ENCODE measurements around the gene ATXN2L. TPM values are rescaled to one million over a fixed set of nuclear protein-coding genes. Genes with fewer than 3 reads are reported as not detected.
A peak's percentile ranks its signal among the peaks of the same experiment; 100 is the strongest.

ATXN2L gene
- total and polyA plus RNA-seq, 2 of the 13 experiments (the other 11 are each of a cell fraction or from before 2014, with no cell fraction given), result 40.8 to 55.1 TPM

- TF ChIP-seq, protein P1, sequence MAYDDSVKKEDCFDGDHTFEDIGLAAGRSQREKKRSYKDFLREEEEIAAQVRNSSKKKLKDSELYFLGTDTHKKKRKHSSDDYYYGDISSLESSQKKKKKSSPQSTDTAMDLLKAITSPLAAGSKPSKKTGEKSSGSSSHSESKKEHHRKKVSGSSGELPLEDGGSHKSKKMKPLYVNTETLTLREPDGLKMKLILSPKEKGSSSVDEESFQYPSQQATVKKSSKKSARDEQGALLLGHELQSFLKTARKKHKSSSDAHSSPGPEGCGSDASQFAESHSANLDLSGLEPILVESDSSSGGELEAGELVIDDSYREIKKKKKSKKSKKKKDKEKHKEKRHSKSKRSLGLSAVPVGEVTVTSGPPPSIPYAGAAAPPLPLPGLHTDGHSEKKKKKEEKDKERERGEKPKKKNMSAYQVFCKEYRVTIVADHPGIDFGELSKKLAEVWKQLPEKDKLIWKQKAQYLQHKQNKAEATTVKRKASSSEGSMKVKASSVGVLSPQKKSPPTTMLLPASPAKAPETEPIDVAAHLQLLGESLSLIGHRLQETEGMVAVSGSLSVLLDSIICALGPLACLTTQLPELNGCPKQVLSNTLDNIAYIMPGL (CRISPR knock-in tag; IDR thresholded peaks at IDR 0.05; ENCODE audit: borderline replicate concordance in 1 of 2, low read depth in 1 of 2), result 0 out of 4 replicates have a peak, but pooled peaks of 1 of the 2 experiments have one; percentile 18
- no peak for TF ChIP-seq RCOR2 (CRISPR knock-in tag; IDR thresholded peaks at IDR 0.05)
- TF ChIP-seq ZNF17 (CRISPR knock-in tag; IDR thresholded peaks at IDR 0.05), result no peak
- no peak for TF ChIP-seq PPARG (CRISPR knock-in tag; conservative IDR thresholded peaks at IDR 0.05)
- TF ChIP-seq SMAD3 (CRISPR knock-in tag; IDR thresholded peaks at IDR 0.05), result no peak
- TF ChIP-seq ZMYM3 (CRISPR knock-in tag; IDR thresholded peaks at IDR 0.05), result peak; percentile 49; the same call in 1 of the 2 replicates
- TF ChIP-seq, protein P2, sequence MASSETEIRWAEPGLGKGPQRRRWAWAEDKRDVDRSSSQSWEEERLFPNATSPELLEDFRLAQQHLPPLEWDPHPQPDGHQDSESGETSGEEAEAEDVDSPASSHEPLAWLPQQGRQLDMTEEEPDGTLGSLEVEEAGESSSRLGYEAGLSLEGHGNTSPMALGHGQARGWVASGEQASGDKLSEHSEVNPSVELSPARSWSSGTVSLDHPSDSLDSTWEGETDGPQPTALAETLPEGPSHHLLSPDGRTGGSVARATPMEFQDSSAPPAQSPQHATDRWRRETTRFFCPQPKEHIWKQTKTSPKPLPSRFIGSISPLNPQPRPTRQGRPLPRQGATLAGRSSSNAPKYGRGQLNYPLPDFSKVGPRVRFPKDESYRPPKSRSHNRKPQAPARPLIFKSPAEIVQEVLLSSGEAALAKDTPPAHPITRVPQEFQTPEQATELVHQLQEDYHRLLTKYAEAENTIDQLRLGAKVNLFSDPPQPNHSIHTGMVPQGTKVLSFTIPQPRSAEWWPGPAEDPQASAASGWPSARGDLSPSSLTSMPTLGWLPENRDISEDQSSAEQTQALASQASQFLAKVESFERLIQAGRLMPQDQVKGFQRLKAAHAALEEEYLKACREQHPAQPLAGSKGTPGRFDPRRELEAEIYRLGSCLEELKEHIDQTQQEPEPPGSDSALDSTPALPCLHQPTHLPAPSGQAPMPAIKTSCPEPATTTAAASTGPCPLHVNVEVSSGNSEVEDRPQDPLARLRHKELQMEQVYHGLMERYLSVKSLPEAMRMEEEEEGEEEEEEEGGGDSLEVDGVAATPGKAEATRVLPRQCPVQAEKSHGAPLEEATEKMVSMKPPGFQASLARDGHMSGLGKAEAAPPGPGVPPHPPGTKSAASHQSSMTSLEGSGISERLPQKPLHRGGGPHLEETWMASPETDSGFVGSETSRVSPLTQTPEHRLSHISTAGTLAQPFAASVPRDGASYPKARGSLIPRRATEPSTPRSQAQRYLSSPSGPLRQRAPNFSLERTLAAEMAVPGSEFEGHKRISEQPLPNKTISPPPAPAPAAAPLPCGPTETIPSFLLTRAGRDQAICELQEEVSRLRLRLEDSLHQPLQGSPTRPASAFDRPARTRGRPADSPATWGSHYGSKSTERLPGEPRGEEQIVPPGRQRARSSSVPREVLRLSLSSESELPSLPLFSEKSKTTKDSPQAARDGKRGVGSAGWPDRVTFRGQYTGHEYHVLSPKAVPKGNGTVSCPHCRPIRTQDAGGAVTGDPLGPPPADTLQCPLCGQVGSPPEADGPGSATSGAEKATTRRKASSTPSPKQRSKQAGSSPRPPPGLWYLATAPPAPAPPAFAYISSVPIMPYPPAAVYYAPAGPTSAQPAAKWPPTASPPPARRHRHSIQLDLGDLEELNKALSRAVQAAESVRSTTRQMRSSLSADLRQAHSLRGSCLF (CRISPR knock-in tag; IDR thresholded peaks at IDR 0.05; ENCODE audit: borderline replicate concordance), result no peak
- TF ChIP-seq NCOA5 (CRISPR knock-in tag; IDR thresholded peaks at IDR 0.05), result no peak
- TF ChIP-seq ZFP36 (IDR thresholded peaks at IDR 0.05; ENCODE audit: borderline replicate concordance, low read depth, low read length, partially characterized antibody), result no peak
- TF ChIP-seq, protein P3, sequence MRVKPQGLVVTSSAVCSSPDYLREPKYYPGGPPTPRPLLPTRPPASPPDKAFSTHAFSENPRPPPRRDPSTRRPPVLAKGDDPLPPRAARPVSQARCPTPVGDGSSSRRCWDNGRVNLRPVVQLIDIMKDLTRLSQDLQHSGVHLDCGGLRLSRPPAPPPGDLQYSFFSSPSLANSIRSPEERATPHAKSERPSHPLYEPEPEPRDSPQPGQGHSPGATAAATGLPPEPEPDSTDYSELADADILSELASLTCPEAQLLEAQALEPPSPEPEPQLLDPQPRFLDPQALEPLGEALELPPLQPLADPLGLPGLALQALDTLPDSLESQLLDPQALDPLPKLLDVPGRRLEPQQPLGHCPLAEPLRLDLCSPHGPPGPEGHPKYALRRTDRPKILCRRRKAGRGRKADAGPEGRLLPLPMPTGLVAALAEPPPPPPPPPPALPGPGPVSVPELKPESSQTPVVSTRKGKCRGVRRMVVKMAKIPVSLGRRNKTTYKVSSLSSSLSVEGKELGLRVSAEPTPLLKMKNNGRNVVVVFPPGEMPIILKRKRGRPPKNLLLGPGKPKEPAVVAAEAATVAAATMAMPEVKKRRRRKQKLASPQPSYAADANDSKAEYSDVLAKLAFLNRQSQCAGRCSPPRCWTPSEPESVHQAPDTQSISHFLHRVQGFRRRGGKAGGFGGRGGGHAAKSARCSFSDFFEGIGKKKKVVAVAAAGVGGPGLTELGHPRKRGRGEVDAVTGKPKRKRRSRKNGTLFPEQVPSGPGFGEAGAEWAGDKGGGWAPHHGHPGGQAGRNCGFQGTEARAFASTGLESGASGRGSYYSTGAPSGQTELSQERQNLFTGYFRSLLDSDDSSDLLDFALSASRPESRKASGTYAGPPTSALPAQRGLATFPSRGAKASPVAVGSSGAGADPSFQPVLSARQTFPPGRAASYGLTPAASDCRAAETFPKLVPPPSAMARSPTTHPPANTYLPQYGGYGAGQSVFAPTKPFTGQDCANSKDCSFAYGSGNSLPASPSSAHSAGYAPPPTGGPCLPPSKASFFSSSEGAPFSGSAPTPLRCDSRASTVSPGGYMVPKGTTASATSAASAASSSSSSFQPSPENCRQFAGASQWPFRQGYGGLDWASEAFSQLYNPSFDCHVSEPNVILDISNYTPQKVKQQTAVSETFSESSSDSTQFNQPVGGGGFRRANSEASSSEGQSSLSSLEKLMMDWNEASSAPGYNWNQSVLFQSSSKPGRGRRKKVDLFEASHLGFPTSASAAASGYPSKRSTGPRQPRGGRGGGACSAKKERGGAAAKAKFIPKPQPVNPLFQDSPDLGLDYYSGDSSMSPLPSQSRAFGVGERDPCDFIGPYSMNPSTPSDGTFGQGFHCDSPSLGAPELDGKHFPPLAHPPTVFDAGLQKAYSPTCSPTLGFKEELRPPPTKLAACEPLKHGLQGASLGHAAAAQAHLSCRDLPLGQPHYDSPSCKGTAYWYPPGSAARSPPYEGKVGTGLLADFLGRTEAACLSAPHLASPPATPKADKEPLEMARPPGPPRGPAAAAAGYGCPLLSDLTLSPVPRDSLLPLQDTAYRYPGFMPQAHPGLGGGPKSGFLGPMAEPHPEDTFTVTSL (CRISPR knock-in tag; IDR thresholded peaks at IDR 0.05; ENCODE audit: borderline replicate concordance), result no peak
- no peak for TF ChIP-seq ZNF83 (CRISPR knock-in tag; IDR thresholded peaks at IDR 0.05; ENCODE audit: borderline replicate concordance)
Observed at GRCh38 chr16:28865722-28866453, 43.1 kb downstream of the ATXN2L start (continued).
